AG10803 (cell line): ENCODE data around the gene ACO1.

Source experiments
- DNase-seq: peaks from one replicate; pipeline ENCODE4 v3.0.0; 2010; ENCODE audit warnings: low read depth
- H3K4me3 ChIP-seq: 2 replicates; pipeline ENCODE4 v1.5.1; 2011; ENCODE audit warnings: mild to moderate bottlenecking, low read length, control low read depth
- TF ChIP-seq, protein P1 (sequence below): conservative IDR thresholded peaks from 2 replicates; pipeline ENCODE4 v1.5.1; 2011; ENCODE audit warnings: mild to moderate bottlenecking, low read length, control low read depth, inconsistent platforms

The ACO1 gene

DNA sequence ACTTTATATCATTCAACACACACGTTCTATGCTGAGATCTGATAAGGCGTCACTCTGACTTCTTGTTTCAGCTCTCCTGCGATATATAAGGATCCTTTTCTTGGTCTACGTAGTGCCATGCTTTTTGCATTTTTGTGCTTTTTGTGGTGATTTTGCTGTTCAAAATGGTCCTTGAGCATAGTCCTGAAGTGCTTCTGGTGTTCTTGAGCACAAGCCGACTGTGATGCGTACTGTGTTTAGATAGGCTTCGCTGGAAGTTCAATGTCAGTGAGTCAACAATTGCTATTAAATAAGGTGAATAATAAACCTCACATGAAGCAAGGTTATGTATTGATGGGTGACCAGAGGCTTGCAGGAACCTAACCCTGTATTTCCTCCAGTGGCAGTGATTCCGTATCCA is 46.8 kb downstream of the ACO1 start:
- no peak for DNase-seq
- no peak overlapping the region for H3K4me3 ChIP-seq

DNA sequence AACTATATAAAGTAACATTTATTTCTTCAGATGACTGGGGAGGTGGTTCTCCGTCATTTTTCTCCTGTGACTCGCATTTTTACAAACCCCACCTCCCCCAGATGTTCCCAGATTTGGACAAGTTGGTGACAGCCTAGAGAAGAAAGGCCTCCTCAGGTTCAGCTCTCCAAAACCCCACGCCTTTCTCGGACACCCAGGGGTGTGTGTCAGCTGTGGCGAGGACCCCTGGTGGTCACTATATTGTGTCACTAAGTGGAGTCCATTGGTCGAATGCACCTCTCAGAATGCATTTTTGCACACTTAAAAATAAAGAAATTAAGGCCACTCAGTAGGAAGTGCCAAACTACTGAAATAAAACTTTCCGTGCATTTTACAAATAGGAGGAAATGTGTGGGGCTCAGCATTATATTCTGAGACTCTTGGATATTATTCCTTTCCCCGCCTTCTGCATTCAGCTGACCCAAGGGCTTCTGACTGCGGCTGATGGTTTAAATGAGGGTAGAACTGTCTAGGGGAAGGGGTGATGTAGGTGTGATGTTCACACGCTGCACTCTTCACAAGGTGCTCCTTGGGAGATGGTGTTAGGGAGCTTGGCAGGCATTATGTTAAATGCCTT is 47.6 kb downstream of the ACO1 start:
- TF ChIP-seq, protein P1, sequence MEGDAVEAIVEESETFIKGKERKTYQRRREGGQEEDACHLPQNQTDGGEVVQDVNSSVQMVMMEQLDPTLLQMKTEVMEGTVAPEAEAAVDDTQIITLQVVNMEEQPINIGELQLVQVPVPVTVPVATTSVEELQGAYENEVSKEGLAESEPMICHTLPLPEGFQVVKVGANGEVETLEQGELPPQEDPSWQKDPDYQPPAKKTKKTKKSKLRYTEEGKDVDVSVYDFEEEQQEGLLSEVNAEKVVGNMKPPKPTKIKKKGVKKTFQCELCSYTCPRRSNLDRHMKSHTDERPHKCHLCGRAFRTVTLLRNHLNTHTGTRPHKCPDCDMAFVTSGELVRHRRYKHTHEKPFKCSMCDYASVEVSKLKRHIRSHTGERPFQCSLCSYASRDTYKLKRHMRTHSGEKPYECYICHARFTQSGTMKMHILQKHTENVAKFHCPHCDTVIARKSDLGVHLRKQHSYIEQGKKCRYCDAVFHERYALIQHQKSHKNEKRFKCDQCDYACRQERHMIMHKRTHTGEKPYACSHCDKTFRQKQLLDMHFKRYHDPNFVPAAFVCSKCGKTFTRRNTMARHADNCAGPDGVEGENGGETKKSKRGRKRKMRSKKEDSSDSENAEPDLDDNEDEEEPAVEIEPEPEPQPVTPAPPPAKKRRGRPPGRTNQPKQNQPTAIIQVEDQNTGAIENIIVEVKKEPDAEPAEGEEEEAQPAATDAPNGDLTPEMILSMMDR = peak; percentile 64
- H3K4me3 ChIP-seq = no peak overlapping the region
- DNase-seq = peak; percentile 53

More for the DNA sequence above, 46.8 kb downstream of the ACO1 start:
- TF ChIP-seq, protein P1 = no peak

DNA sequence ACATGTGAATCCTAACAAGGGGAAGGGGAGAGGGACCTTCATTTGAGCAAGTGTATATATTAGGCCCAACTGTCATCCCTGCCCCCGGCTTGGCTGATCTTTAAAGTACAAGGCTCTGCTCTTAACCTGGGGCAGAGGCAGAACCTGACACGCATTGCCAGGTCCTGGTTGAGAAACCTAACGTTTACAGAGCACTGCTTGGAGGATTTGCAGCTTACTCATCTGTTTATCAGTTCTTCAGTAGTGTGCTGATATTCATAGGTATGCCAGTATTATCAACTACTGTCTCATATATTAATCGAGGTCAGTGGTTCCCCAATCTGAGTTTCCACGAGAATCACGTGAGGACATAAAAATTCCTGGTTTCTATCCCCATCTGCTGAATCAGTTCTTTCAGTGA is 50.4 kb downstream of the ACO1 start:
- TF ChIP-seq, protein P1 = no peak
- H3K4me3 ChIP-seq = no peak overlapping the region
- no peak for DNase-seq

DNA sequence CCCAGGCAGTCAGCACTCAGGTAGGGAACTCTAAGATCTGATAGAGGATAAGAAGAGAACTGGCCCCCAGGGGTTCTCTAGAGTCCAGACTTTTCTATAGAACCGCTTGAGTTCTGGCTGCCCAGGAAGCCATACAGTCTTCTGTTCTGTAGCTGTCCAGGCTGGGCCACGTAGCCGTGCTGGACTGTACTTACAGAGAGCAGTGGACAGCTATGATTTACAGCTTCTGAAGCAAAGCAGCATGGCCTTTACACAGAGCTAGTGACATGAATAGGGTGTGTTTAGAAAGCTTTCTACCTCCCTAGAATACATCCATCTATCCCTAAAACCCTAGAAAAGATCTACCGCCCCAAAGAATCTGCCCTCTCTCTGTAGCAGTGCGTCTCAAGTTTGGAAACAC is 57.2 kb downstream of the ACO1 start:
- DNase-seq = no peak
- no peak overlapping the region for H3K4me3 ChIP-seq
- TF ChIP-seq, protein P1 = no peak

DNA sequence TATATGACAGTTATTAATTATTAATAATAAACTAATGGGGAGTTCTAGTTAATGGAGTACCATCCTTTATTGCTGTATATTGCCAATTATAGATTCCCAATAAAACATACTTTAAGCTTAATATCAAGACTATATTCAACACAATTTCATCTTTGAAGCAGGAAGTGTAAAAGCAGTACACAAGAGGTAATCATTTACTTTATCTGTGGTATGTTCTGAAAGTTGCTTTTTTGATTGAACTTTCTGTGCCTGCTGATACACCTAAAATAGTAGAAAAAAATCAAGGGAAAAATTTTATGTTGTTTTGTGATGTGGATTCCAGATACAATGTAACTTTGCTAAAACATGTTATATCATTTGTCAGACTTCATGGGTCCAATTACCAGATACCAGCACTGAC is 58.0 kb downstream of the ACO1 start:
- TF ChIP-seq, protein P1 = no peak
- no peak overlapping the region for H3K4me3 ChIP-seq
- DNase-seq = no peak

DNA sequence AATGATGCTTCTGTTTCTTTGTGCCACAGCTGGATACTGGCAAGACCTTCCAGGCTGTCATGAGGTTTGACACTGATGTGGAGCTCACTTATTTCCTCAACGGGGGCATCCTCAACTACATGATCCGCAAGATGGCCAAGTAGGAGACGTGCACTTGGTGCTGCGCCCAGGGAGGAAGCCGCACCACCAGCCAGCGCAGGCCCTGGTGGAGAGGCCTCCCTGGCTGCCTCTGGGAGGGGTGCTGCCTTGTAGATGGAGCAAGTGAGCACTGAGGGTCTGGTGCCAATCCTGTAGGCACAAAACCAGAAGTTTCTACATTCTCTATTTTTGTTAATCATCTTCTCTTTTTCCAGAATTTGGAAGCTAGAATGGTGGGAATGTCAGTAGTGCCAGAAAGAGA is 65.5 kb downstream of the ACO1 start:
- no peak for DNase-seq
- H3K4me3 ChIP-seq = no peak overlapping the region
- TF ChIP-seq, protein P1 = no peak

DNA sequence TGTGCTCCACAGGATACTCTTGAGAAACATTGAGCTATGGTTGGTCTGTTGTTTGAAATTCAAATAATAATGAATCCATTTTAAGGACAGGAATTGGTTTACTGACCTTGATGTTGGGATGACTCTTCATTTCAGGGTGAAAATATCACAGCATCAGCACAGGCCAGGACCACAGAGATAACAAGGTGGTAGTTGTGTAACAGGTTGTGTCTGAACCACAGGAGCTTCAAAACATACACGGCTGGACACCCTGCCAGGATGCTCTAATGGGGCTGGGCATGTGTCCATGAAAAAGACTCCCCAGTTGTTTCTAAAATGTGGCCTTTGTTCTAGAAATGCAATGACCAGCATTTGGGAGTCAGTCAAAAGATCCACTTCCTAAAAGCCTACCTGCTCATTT is 69.8 kb downstream of the ACO1 start:
- no peak for DNase-seq
- TF ChIP-seq, protein P1 = no peak
- H3K4me3 ChIP-seq = no peak overlapping the region
